Activated CD8-positive, alpha-beta memory T cell treated with anti-CD3 and anti-CD28 coated beads, Interleukin-2, amount 50 U/mL, for 4 hours (primary cell): Measurements from ENCODE around the gene OPCML.

Experiments used
- DNase-seq: peaks from one replicate; pipeline ENCODE4 v3.0.0-alpha.2; 2020

The OPCML gene

GRCh38 chr11:133531971-133532651 is at the start of gene OPCML:
Gene OPCML, minus strand, starts transcription at chr11:133532501.
- DNase-seq, result no peak

- no peak for DNase-seq
Observed at GRCh38 chr11:133581091-133581490, 48.8 kb upstream of the OPCML start.

GRCh38 chr11:133579165-133580031 is 47.1 kb upstream of the OPCML start:
- no peak for DNase-seq

GRCh38 chr11:133577403-133577802 is 45.1 kb upstream of the OPCML start:
- no peak for DNase-seq

- DNase-seq, result no peak
Observed at GRCh38 chr11:133576351-133576750, 44.0 kb upstream of the OPCML start.

- no peak for DNase-seq
Observed at GRCh38 chr11:133573081-133573480, 40.8 kb upstream of the OPCML start.

GRCh38 chr11:133570376-133570775 is 38.1 kb upstream of the OPCML start:
- no peak for DNase-seq

- DNase-seq, result no peak
Observed at GRCh38 chr11:133563505-133564025, 31.3 kb upstream of the OPCML start.

- DNase-seq, result no peak
Observed at GRCh38 chr11:133560472-133560855, 28.2 kb upstream of the OPCML start.

GRCh38 chr11:133559833-133560471 is 27.7 kb upstream of the OPCML start:
- DNase-seq, result no peak

- no peak for DNase-seq
Observed at GRCh38 chr11:133559382-133559781, 27.1 kb upstream of the OPCML start.

- DNase-seq, result no peak
Observed at GRCh38 chr11:133555034-133555433, 22.7 kb upstream of the OPCML start.

- no peak for DNase-seq
Observed at GRCh38 chr11:133553885-133554740, 21.8 kb upstream of the OPCML start.

- no peak for DNase-seq
Observed at GRCh38 chr11:133552938-133553337, 20.6 kb upstream of the OPCML start.

- no peak for DNase-seq
Observed at GRCh38 chr11:133551064-133551463, 18.8 kb upstream of the OPCML start.

- DNase-seq, result no peak
Observed at GRCh38 chr11:133549826-133550225, 17.5 kb upstream of the OPCML start.

- DNase-seq, result no peak
Observed at GRCh38 chr11:133548641-133549040, 16.3 kb upstream of the OPCML start.

GRCh38 chr11:133547808-133548494 is 15.7 kb upstream of the OPCML start:
- DNase-seq, result no peak

- DNase-seq, result no peak
Observed at GRCh38 chr11:133545199-133545803, 13.0 kb upstream of the OPCML start.

- DNase-seq, result no peak
Observed at GRCh38 chr11:133541720-133542095, 9.4 kb upstream of the OPCML start.

GRCh38 chr11:133541021-133541719 is 8.9 kb upstream of the OPCML start:
- DNase-seq, result no peak
